Glomerular endothelial cell (primary cell): ENCODE results near the gene POU6F2. TPM values are rescaled to one million over a fixed set of nuclear protein-coding genes. Genes with fewer than 3 reads are reported as not detected.

Experiments used
- DNase-seq: peaks from one replicate; pipeline ENCODE4 v3.0.0-alpha.2; 2011; ENCODE audit warnings: low read depth, low spot score; ENCODE audit errors: extremely low read depth
- total RNA-seq: library from RNA; depleted of rRNA; stranded (reverse); fragments of >200 nt; gene quantifications from 2 replicates; pipeline ENCODE4 v1.2.3, GENCODE V29; 2015

Gene POU6F2
- total RNA-seq, 1 donor from 2014 or later: not detected

- DNase-seq: no peak
Observed at GRCh38 chr7:39421251-39421650, 443.5 kb downstream of the POU6F2 start.

GRCh38 chr7:39421661-39422060, 444.0 kb downstream of the POU6F2 start:
- DNase-seq: no peak

- peak; percentile 3 for DNase-seq
Observed at GRCh38 chr7:39428221-39428620, 450.5 kb downstream of the POU6F2 start.

- DNase-seq: no peak
Observed at GRCh38 chr7:39429421-39429820, 451.7 kb downstream of the POU6F2 start.

GRCh38 chr7:39430441-39430840, 452.7 kb downstream of the POU6F2 start:
- no peak for DNase-seq

GRCh38 chr7:39430909-39431641, 453.4 kb downstream of the POU6F2 start:
- DNase-seq: no peak

- no peak for DNase-seq
Observed at GRCh38 chr7:39432368-39432767, 454.7 kb downstream of the POU6F2 start.

GRCh38 chr7:39432807-39433416, 455.2 kb downstream of the POU6F2 start:
- DNase-seq: no peak

GRCh38 chr7:39433550-39433949, 455.8 kb downstream of the POU6F2 start:
- DNase-seq: no peak

- no peak for DNase-seq
Observed at GRCh38 chr7:39434012-39434411, 456.3 kb downstream of the POU6F2 start.

GRCh38 chr7:39446546-39446945, 468.8 kb downstream of the POU6F2 start:
- DNase-seq: no peak

- DNase-seq: no peak
Observed at GRCh38 chr7:39451901-39452300, 474.2 kb downstream of the POU6F2 start.

GRCh38 chr7:39453743-39454355, 476.1 kb downstream of the POU6F2 start:
- peak; percentile 54 for DNase-seq

GRCh38 chr7:39458061-39458745, 480.5 kb downstream of the POU6F2 start:
- DNase-seq: no peak

GRCh38 chr7:39459636-39460035, 481.9 kb downstream of the POU6F2 start:
- no peak for DNase-seq

- no peak for DNase-seq
Observed at GRCh38 chr7:39460486-39460885, 482.8 kb downstream of the POU6F2 start.

GRCh38 chr7:39461263-39461820, 483.6 kb downstream of the POU6F2 start:
- no peak for DNase-seq

GRCh38 chr7:39463252-39463651, 485.5 kb downstream of the POU6F2 start:
- DNase-seq: no peak

- DNase-seq: no peak
Observed at GRCh38 chr7:39464350-39465054, 486.8 kb downstream of the POU6F2 start.
